Measurements from ENCODE around the gene NYAP2.

The NYAP2 gene

GRCh38 chr2:225468131-225468530 is 68.6 kb downstream of the NYAP2 start:
- no peak for DNase-seq (ENCODE audit: low read depth)
- TF ChIP-seq, protein P1, sequence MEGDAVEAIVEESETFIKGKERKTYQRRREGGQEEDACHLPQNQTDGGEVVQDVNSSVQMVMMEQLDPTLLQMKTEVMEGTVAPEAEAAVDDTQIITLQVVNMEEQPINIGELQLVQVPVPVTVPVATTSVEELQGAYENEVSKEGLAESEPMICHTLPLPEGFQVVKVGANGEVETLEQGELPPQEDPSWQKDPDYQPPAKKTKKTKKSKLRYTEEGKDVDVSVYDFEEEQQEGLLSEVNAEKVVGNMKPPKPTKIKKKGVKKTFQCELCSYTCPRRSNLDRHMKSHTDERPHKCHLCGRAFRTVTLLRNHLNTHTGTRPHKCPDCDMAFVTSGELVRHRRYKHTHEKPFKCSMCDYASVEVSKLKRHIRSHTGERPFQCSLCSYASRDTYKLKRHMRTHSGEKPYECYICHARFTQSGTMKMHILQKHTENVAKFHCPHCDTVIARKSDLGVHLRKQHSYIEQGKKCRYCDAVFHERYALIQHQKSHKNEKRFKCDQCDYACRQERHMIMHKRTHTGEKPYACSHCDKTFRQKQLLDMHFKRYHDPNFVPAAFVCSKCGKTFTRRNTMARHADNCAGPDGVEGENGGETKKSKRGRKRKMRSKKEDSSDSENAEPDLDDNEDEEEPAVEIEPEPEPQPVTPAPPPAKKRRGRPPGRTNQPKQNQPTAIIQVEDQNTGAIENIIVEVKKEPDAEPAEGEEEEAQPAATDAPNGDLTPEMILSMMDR (IDR thresholded peaks at IDR 0.05; ENCODE audit: low read length, missing control alignments), result no peak
- no peak overlapping the region for H3K4me3 ChIP-seq (replicated peaks; ENCODE audit: low read depth, low read length)

- H3K4me3 ChIP-seq (replicated peaks; ENCODE audit: low read depth, low read length), result no peak overlapping the region
- DNase-seq (ENCODE audit: low read depth), result no peak
These were observed 71.5 kb downstream of the NYAP2 start for GRCh38 chr2:225471039-225471438.

DNA sequence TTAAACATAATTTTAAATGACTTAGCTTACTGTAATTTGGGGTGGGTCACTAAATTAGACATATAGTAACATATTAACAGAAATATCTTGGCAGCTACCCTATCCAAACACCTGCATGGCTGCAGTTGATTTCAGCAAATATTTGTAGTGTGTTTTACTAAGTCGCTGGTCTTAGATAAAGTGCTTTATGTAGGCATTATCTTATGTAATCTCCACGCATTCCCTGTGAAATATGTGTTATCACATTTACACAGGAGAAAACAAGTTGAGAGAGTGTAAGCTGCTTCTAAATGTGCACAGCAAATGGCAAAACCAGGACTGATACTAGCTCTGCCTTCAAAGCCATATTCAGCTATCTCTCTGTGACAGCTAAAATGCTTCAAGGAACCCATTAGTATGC is 72.0 kb downstream of the NYAP2 start:
- no peak overlapping the region for H3K4me3 ChIP-seq (replicated peaks; ENCODE audit: low read depth, low read length)
- no peak for DNase-seq (ENCODE audit: low read depth)
- TF ChIP-seq, protein P1 (IDR thresholded peaks at IDR 0.05; ENCODE audit: low read length, missing control alignments), result no peak

More at GRCh38 chr2:225471039-225471438, 71.5 kb downstream of the NYAP2 start:
- TF ChIP-seq, protein P1 (IDR thresholded peaks at IDR 0.05; ENCODE audit: low read length, missing control alignments), result no peak

DNA sequence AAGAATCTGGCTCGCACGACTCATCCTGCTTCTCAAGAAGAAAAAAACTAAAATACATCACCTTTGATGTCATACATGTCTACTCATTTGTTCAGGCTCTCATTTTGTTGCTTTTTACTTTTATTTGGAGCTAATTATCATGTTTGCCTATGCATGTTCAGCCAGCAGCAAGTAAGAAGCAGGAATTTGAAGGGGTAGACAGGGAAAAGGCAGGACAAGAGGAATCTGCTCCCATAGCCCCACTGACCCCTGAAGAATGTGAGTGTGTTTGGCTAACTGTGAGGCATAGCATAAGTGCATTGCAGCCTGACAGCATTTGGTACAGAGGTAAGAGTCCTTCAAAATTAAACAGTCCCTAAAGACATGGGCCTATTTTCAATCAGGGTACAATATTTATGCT is 72.7 kb downstream of the NYAP2 start:
- TF ChIP-seq, protein P1 (IDR thresholded peaks at IDR 0.05; ENCODE audit: low read length, missing control alignments), result no peak
- DNase-seq (ENCODE audit: low read depth), result no peak
- H3K4me3 ChIP-seq (replicated peaks; ENCODE audit: low read depth, low read length), result no peak overlapping the region

DNA sequence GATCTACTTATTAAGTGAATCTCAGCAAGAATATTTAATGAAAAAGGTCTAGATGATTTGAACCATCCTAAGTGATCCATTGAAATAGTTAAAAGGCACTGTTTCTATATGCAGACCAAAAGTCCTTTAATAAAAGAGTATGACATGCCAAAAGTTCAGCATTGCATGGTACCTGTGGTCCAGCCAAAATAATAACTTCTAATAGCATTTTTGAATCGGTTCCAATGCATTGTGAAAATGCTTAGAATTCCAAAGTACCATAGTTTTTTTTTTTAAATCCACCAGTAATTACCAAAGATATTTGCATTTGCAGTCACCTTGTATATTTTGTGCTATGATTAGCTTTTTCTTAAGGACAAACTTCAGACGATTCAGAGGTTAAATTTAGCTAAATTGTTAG is 79.9 kb downstream of the NYAP2 start:
- TF ChIP-seq, protein P1 (IDR thresholded peaks at IDR 0.05; ENCODE audit: low read length, missing control alignments), result no peak
- DNase-seq (ENCODE audit: low read depth), result no peak
- no peak overlapping the region for H3K4me3 ChIP-seq (replicated peaks; ENCODE audit: low read depth, low read length)

DNA sequence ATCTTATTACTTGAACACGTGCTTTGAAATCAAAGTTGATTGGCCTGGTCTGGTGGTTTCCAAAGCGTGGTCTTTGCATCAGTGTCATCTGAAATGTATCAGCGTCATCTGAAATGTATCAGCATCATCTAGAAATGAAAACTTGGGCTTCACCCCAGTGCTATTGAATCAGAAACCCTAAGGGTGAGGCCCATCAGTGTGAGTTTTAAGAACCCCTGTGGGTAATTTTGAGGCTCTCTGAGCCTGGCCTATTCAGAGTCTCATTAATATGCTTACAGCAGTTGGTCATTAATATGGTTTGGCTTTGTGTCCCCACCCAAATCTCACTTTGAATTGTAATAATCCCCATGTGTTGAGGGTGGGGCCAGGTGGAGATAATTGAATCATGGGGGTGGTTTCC is 85.2 kb downstream of the NYAP2 start:
- TF ChIP-seq, protein P1 (IDR thresholded peaks at IDR 0.05; ENCODE audit: low read length, missing control alignments), result no peak
- DNase-seq (ENCODE audit: low read depth), result no peak
- no peak overlapping the region for H3K4me3 ChIP-seq (replicated peaks; ENCODE audit: low read depth, low read length)

- DNase-seq (ENCODE audit: low read depth), result no peak
- TF ChIP-seq, protein P1 (IDR thresholded peaks at IDR 0.05; ENCODE audit: low read length, missing control alignments), result no peak
- H3K4me3 ChIP-seq (replicated peaks; ENCODE audit: low read depth, low read length), result no peak overlapping the region
These were observed 86.7 kb downstream of the NYAP2 start for GRCh38 chr2:225486236-225486635.
